ENCODE measurements around the gene SMIM36.
A peak's percentile ranks its signal among the peaks of the same experiment; 100 is the strongest.
"Not testable (repeated sequence)": the region's sequence is repeated elsewhere in the genome, so short reads cannot be mapped to it uniquely, and the experiment has no call there.

SMIM36 gene

DNA sequence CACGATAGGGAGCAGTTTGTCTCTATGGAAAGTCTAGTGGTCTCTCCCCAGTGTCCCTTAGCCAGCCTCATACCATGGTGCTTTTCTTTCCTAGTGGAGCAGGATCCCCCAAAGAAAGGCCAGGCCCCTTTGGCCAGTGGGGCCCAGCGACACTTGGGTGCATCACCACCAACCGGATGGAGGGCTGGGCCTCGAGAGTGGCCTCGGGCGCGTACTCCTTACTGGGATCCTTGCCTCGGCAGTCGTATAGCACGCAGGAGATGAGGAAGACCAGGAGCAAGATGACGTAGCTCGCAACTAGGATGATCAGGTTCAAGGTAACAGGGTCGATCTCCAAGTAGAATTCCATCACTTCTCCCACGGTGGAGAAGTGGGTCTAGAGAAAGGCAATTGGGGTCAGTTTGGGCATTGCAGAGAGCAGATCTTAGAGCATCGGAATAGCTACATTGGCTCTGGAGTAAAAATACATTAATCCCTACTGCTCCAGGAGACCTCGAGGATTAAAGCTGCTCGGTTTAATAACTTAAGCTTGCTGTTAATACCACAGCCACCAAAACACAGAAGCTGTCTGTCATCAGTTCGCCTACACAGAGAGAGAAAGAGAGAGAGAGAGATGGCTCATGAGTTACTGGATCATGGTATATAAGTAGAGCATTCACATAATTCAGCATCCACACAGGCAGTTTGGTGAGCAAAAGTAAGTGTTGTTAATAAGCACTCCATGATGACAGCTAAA, at the start of gene SMIM36:
Gene SMIM36 (minus strand): TSS at position 467 of the 736 bp plus-strand sequence.
- DNase-seq (ENCODE audit: low spot score) = no peak

DNA sequence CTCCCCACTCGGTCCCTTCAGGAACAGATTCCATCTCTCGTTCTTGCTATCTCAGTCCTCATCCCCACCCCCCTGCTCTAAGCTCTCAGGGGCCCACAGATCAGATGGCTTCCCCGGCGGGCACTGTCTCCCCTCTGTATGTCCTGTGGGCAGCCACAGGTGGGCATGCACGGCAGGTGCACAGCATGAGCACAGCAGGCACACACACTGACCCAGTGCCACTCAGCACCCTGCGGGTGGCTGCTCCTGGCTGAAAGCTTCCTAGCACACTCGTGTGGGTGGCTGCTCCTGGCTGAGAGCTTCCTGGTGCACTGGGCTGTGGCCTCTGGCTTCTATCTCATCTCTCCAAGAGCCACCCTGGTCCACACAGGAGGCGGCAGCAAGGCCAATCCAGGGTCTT, 44.5 kb upstream of the SMIM36 start:
- no peak for DNase-seq (ENCODE audit: low spot score)

DNA sequence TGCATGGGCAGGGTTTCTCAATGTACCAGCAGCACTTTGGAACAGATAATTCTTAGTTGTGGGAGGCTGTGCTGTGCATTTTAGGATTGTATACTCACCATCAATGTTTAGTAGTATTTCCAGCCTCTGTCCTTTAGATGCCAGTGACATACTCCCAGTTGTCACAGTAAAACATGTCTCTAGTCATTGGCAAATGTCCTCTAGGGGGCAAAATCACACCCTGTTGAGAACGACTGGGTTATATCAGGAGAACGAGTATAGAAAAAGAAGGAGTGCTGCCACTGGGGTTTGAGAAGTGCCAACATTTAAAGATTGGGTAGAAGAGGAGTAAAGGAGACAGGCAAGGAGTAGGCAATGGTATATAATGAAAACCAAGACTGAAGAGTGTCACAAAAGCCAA, 37.9 kb upstream of the SMIM36 start:
- DNase-seq (ENCODE audit: low spot score) = no peak

DNA sequence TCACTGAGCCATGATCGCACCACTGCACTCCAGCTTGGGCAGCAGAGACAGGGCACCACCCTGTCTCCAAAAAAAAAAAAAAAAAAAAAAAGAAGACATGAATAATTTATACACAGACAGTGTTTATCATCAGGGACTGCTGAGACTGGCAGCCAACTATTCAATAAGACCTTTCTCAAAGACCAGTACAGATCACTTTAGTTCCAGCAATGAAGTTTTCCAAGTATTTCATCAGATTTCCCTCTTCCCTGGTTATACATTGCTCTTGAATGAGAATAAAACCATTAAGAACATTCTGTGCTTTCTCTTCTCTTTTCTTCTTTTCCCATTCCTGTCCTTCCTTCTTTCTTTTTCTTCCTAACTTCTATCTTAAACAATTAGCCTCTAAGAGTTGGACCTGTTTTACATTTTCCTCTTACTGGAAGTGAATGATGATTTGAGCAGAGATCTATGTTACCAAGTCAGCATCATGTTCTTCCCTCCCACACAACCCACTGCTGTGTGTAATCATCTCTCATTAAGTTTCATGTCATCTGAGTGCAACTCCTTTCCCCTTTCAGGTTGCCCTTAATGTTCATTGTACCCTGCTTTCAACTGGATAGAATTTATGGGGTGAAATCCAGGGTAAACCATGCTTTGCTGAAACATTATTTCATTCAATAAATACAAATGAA, 35.9 kb upstream of the SMIM36 start:
- DNase-seq (ENCODE audit: low spot score) = no peak

DNA sequence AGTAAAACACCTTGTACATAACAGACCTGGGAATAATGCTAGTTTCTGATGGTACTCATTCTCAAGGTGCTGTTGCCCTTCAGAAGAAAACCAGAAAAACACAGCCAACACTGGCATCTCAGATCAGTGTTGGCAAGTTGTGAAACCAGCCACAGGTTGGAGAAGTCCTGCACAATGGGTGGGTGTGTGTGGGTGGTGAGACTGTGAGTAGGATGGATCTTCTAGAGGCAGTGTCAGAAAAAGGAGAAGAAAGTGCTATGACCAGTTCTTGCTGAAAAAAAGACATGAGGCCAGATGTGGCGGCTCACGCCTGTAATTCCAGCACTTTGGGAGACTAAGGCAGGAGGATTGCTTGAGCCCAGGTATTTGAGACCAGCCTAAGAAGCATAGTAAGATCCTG, 35.2 kb upstream of the SMIM36 start:
- DNase-seq (ENCODE audit: low spot score) = no peak

DNA sequence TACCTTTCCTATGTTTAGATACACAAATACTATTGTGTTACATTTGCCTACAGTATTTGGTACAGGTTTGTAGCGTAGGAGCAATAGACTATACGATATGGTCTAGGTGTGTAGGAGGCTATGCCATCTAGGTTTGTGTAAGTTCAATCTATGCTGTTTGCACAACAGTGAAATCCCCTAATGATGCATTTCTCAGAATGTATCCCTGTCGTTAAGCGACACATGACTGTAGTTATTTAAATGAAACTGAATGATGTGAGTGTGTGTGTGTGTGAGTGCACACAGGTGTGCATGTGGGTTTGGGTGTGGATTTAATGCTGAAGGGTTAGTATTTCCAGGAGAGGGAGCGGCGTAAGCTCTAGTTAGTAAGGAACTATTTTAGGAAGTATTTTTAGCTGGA, 34.6 kb upstream of the SMIM36 start:
- DNase-seq (ENCODE audit: low spot score) = no peak

DNA sequence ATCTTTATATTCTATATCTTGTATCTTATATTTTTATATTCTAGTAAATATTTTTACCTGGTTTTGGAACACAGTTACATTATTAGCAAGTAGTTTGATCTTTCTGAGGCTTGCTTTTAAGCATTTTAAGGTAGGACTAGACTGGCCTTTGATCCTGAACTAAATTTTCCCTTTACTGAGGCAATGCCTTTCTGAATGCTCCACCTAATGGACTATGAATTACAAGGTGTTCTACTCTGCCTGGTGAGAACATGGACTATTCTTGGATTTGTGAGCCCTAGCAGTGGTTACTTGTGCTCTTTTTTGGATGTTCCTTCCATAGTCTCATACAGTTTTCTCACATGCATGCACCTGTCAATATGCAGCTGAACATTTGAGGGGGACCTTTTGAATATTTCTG, 32.5 kb upstream of the SMIM36 start:
- no peak for DNase-seq (ENCODE audit: low spot score)

DNA sequence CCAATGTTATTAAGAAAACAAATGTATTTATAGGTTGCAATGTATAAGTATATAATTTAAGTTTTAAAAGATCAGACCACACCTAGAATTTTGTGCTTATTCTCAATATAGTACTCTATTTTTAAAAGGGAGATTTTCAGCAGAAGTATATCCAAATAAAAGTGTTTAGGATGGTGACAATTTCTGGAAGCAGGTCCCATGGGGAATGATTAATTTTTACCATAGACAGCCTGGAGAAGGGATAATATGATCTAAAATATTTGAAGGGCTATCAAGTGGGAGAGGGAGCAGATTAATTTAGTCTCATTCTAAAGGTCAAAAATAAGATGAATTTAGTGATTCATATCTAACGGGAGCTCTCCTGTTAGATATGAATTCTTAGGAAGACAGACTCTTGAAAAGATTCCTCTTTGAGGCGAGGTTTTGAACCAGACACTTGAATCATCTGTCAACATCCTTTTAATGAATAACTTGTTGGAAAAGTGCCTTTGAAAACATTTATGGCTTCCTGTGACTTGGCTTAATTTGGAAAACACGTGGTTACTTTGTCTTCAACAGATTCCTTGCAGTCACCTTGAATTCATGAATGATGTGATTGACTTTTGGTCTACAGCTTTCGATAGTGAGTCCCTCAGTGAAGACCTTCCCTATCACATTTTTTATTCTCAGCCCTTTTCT, 29.3 kb upstream of the SMIM36 start:
- no peak for DNase-seq (ENCODE audit: low spot score)

DNA sequence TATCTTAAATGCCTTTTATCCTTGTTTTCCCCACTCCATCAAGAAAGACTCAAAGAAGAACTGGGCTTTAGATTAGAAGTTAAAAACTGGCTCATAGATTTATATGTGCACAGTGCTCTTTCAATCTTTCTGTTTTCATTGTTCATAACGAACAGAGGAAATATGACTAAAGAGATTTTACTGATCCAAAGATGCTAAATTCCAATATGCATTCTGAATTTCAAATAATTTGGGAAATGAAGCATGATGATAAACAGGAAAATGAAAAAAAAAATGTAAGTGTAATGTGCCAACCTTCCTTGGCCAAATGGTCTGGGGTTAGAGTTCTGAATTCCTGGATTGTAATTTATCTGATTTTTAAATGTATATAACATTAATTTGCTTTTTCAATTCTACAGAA, 25.0 kb upstream of the SMIM36 start:
- no peak for DNase-seq (ENCODE audit: low spot score)

DNA sequence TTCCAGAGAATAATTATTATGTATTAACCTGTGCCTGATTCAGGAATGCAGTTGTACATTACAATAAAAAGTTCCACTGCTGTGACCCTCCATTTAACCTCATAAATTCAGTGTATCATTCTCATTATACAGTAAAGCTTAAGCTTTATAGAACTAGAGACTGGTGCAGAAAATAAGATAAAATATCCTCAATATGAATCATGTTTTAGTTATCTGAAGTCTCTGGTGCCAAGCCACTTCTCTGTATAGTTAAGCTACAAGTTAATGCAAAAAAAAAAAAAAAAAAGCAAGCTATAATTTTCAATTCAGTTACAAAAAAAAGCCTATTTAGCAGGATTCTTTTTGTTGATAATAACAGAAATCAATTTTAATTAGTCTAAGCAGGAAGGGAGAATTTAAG, 22.4 kb upstream of the SMIM36 start:
- no peak for DNase-seq (ENCODE audit: low spot score)

DNA sequence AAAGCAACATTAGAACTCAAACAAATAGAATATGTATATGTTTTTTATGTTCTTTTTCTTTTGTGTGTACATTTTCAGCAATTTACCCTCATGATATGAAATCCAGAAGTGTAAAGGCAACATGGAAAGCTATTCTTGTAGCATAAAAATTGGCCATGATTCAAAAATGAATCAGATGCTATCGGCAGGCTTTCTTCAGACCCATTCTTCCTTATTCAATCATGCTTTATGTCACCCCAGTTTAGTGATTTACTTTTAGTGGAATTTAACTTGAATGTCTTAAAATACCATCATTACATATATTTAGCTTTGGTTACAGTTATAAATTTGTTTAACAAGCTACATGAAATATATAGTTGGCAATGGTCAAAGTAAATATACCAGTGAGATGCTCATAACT, 21.4 kb upstream of the SMIM36 start:
- no peak for DNase-seq (ENCODE audit: low spot score)

DNA sequence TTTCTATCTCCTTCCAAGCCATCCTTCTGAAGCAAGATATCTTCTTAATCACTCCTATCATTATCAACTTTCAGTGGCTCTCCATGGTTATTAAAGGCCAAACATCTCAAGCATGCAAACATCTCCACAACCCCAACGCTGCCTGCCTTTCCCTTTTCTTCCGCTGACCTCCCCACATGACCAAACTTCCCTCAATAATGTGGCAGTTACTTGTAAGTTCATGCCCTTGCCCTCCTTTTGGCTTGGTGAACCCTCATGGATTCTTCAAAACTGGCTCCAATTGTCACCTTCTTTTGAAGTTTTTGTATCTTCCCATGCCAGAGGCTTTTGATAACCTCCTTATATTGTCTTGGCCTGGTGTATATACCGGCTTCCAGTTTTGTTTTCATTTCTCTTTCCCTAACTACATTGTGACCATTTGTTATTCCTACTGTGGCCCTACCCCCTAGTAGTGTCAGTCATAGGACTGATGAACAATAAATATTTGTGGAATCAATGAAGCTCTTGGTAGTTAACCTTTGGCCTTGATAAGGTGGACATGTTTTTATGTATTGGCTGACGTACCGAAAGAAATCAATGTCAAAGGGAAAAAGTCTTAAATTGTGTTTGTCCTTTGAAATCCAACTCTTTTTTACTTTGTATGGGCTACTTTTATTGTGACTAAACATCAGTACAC, 19.9 kb upstream of the SMIM36 start:
- no peak for DNase-seq (ENCODE audit: low spot score)

DNA sequence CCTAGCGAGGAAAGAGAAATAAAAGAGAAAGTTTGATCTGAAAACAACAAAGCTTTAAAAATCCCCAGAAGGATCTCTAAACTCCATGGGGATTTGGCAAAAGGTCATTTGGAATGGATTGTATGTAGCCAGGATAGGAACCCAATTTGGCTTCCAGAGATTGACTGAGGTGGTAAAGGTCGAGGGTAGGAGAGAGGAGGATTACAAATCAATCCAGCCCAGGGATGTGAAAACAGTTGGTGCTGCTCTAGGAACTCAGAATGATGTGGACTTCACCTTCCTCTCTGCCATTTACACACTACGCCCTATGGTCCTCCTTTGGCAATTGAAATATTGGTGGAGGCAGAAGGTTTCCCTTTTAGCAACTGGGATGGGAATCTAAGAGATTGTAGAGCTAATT, 18.8 kb upstream of the SMIM36 start:
- DNase-seq (ENCODE audit: low spot score) = no peak

DNA sequence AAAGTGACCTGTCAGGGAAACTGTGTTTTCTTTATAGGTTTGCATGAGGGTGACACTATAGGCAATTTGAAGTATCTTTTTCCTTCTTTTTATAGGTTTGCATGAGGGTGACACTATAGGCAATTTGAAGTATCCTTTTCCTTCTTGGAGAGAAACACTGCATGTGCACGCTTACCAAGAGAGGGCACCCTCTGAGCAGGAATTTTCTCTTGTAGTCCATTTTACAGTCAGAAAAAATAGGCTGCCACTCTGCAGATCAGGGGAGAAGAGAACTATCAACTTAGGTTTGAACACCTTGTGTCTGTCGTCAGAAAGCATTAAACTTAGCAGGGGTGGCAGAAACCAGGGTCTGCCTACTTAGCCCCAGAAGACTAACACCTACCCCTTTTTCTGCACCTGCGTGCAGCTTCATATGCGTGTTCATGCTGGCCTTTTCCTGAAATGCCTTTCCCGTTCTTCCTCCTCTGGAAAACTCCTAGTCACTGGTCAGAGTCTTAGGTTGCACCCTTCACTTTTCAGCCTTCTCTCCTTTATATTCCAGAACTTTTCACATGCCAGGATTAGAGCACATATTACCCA, 16.4 kb upstream of the SMIM36 start:
- no peak for DNase-seq (ENCODE audit: low spot score)

DNA sequence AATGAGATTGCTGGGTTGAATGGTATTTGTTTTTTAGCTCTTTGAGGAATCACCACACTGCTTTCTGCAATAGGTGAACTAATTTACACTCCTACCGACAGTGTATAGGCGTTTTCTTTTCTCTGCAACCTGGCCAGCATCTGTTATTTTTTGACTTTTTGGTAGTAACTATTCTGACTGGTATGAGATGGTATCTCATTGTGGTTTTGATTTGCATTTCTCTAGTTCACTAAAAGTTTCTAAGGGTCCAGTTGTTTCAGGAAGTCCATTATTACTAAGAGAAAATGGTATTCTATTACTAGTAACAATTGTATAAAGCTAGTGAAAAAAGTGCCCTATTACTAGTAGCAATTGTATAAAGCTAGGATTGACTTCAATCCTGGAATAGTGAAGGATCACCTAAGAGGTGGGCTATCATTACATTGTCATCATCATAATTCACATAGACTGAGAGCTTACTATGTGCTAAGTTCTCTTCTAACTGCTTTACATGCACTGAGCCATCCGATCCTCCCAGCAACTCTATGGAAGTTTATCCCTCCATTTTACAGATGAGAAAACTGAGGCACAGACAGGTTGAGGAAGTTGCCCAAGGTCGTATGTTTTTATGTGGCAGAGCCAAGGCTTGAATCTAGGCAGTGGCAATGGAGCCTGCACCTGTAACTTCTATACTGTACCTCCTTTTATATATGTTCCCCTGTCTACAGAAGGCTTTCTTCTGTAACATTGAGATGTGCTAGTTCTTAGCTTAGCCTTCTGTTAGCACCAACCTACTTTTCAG, 13.4 kb upstream of the SMIM36 start:
- DNase-seq (ENCODE audit: low spot score) = no peak

DNA sequence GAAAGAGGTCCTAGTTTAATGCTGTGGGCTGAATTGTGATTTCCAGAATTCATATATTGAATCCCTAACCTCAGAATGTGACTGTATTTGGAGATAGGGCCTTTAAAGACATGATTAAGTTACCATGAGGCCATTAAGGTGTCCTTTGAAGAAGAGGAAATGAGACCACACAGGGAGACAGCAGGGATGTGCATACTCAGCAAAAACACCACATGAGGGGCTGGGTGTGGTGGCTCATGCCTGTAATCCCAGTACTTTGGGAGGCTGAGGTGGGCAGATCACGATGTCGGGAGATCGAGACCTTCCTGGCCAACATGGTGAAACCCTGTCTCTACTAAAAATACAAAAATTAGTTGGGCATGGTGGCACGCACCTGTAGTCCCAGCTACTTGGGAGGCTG, 11.8 kb upstream of the SMIM36 start:
- not testable (repeated sequence) for DNase-seq (ENCODE audit: low spot score)

DNA sequence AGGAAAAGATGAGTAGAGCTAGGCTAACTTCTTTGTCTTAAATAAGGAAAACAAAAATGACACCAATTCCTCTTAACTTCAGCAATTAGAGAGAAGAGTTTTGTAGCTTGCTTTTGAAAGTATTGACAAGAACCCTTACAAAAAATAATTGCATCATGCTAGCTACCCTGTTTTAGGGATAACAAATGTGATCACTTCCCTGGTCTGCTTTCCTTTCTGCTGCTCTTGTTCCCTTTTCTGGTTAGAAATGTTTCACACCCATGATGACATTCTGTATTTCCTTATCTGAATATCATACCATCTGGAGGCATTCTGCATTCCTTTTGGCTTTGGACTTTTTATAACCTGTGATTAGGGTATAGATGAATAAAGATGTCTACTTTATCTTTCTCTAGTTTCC, 9.9 kb upstream of the SMIM36 start:
- no peak for DNase-seq (ENCODE audit: low spot score)

DNA sequence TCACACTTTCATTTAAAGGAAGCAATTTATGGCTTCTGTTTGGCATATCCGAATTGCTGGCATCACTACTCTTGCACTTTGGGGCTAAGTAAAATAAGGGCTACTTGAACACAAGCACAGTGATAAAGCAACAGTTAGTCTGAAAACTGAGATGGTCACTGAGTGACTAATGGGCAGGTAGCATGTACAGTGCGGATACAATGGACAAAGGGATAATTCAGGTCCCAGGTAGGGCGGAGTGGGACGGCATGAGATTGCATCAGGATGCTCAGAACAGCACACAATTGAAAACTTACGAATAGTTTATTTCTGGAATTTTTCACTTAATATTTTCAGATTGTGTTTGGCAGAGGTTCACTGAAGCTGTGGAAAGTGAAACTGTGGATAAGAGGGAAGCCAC, 9.2 kb upstream of the SMIM36 start:
- no peak for DNase-seq (ENCODE audit: low spot score)

DNA sequence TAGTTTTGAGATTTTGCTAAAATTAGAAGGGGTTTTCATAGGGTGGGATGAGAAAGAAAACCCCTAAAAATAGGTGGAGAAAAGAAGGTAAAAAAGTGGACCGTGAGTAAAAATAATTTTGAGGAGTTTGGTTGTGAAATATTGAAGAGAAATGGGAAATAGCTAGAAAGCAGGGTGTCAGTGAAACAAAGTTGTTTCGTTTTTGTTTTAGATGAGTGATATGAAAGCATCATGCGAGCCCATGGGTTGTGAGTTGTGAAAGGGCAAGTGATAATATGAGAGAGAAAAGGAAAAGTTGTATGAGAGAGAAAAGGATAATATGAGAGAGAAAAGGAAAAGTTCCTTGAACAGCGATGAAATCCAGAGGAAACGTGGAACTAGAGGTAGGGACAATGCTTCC, 7.3 kb upstream of the SMIM36 start:
- DNase-seq (ENCODE audit: low spot score) = no peak

DNA sequence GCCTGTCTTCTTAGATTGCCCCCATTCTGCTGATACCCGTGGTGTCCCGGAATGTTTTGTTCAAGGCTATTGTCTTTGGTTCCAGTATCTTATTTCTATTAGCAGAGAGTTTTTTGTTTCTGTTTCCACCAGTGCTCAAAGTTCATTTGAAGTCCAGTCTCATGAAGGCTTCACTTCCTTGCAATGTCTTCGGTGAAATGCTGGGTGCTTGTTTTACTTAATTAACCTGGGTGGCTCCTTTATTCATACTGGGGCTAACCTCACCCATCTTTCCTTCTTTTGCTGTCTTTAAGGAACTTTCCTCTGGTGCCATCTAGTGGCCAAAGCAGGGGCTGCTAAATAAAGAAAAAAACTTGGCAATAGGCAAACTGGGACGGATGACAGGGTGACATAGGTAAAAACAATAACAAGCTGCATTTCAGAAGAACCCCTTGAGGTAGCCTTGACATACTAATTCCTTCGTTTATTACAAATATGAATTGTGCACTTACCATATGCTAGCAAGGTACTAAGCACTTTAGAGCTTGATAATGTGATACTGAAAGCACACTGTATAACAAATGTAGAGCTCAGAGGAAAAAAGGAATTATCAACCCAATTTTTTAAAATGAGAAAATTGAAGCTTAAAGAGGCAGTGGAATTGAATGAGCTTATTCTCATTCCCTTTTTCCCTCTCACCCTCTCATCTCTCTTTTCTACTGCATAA, 2.8 kb upstream of the SMIM36 start:
- peak; percentile 93 for DNase-seq (ENCODE audit: low spot score)

DNA sequence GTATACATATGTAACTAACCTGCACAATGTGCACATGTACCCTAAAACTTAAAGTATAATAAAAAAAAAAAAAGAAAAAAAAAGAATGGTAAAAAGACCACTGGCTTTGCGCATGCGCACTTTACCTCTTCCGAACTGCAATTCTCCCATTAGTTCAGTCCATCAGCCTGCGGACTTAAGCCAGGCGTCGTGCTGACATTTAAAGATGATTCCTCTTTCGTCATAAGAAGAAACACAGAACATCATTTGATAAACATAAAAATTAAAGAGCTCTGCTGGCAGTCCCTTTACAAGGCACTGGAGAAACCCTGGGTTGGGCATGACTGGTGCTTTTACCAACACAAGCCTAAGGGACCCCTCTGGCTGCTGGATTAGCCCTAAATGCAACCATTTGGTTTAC, 3.6 kb downstream of the SMIM36 start:
- not testable (repeated sequence) for DNase-seq (ENCODE audit: low spot score)
